Measurements from ENCODE around the gene COL4A6. TPM values are rescaled to one million over a fixed set of nuclear protein-coding genes. Genes with fewer than 3 reads are reported as not detected.
"Not testable (repeated sequence)": the region's sequence is repeated elsewhere in the genome, so short reads cannot be mapped to it uniquely, and the experiment has no call there.

COL4A6 gene
- total and polyA plus RNA-seq, 2 donors, result 39.0 to 65.8 TPM

DNA sequence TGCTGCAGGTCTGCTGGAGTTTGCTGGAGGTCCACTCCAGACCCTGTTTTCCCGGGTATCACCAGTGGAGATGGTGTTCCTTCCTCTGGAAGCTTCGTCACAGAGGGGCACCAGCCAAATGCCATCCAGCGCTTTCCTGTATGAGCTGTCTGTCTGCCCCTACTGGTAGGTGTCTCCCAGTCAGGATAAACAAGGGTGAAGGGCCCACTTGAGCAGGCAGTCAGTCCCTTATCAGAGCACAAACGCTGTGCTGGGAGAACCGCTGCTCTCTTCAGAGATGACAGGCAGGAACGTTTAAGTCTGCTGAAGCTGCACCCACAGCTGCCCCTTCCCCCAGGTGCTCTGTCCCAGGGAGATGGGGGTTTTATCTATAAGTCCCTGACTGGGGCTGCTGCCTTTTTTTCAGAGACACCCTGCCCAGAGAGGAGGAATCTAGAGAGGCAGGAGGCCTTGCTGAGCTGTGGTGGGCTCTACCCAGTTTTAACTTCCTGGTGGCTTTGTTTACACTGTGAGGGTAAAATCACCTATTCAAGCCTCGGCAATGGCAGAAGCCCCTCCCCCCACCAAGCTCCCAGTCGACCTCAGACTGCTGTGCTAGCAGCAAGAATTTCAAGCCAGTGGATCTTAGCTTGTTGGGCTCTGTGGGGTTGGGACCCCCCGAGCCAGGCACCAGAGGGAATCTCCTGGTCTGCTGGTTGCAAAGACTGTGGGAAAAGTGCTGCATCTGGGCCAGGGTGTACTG is 47.1 kb downstream of the COL4A6 start:
- 69% methylated on average over 9 of the region's 9 CpGs for WGBS
- DNase-seq (ENCODE audit: extremely low spot score); H3K4me3 ChIP-seq (ENCODE audit: low read depth, low read length); H3K36me3 ChIP-seq (ENCODE audit: insufficient read depth); H3K4me1 ChIP-seq (ENCODE audit: insufficient read depth); H3K27ac ChIP-seq (ENCODE audit: low read depth): not testable (repeated sequence)

DNA sequence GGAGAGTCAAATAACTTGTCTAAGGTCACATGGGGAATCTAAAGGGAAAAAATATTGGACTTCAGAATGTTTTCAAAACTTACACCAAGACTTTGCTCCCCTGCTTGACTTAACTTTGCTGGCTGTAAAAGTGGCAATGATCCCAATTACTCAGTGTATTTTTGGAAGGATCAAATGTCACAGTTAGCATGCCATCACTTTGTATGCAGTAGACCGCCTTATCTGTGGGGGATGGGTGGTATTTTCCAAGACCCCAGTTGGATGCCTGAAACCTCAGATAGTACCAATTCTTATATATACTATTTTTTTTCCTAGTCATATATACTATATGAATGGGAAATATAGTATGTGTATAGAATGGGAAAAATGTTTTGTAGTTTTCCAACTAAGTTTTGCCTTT is 53.4 kb downstream of the COL4A6 start:
- Histone ChIP-seq H3K27ac (ENCODE audit: low read depth) (no peak overlapping the region), H3K4me1 (ENCODE audit: insufficient read depth) (no peaks in the 10 kb centered on the region), H3K4me3 (ENCODE audit: low read depth, low read length) (no peak overlapping the region), H3K36me3 (ENCODE audit: insufficient read depth) (no peaks in the 10 kb centered on the region)
- WGBS, result 84% methylated on average over 1 of the region's 1 CpG
- DNase-seq (ENCODE audit: extremely low spot score), result no peak

GRCh38 chrX:108380222-108380621 is 58.0 kb downstream of the COL4A6 start:
- H3K27ac ChIP-seq (ENCODE audit: low read depth), result no peak overlapping the region
- no peaks in the 10 kb centered on the region for H3K4me1 ChIP-seq (ENCODE audit: insufficient read depth)
- WGBS, result 50% methylated on average over 2 of the region's 2 CpGs
- DNase-seq (ENCODE audit: extremely low spot score), result no peak
- no peaks in the 10 kb centered on the region for H3K36me3 ChIP-seq (ENCODE audit: insufficient read depth)
- H3K4me3 ChIP-seq (ENCODE audit: low read depth, low read length), result no peak overlapping the region

GRCh38 chrX:108376821-108377220 is 61.4 kb downstream of the COL4A6 start:
- not testable (repeated sequence) for DNase-seq (ENCODE audit: extremely low spot score); H3K4me3 ChIP-seq (ENCODE audit: low read depth, low read length); H3K36me3 ChIP-seq (ENCODE audit: insufficient read depth); H3K27ac ChIP-seq (ENCODE audit: low read depth); H3K4me1 ChIP-seq (ENCODE audit: insufficient read depth)
- 59% methylated on average over 11 of the region's 11 CpGs for WGBS

GRCh38 chrX:108375591-108375990 is 62.6 kb downstream of the COL4A6 start:
- H3K27ac ChIP-seq (ENCODE audit: low read depth); H3K4me1 ChIP-seq (ENCODE audit: insufficient read depth); H3K4me3 ChIP-seq (ENCODE audit: low read depth, low read length); DNase-seq (ENCODE audit: extremely low spot score); H3K36me3 ChIP-seq (ENCODE audit: insufficient read depth): not testable (repeated sequence)
- WGBS, result 73% methylated on average over 2 of the region's 2 CpGs

DNA sequence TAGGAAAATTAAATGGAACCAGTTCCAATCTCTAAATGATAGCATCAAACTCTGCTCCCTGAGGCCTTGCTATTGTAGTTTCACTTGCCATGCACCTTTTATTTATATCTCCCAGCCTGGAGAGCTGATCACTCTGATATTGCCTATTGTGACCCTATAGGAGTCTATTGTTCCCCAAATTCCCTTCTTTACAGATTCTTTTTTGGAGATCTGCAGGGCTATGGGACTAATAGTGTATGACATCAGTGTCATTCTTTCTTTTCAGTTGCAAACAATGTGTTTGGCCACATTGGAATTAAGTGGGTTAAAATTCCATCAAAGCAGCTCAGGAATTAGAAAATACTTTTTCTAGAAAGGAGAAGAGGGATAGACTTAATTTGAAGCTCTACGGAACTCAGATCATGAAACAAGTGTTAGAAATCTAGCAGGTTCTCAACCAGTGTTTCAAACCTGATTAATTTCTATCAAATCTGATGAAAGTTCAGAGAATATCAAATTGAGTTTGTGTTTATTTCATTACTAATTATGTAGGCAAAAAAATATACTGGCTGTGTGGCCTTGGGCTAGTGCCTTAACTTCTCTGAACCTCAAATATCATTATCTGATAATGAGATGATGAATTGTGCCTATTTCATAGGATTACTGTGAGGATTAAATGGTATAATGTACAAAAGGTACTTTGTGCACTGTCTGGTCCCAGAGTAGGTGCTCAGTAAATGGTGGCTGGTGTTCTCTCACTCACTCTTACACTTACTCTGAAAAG is 71.4 kb downstream of the COL4A6 start:
- 100% methylated on average over 1 of the region's 1 CpG for WGBS
- no peak for DNase-seq (ENCODE audit: extremely low spot score)
- no peak overlapping the region for H3K27ac ChIP-seq (ENCODE audit: low read depth)
- no peaks in the 10 kb centered on the region for H3K4me1 ChIP-seq (ENCODE audit: insufficient read depth)
- H3K36me3 ChIP-seq (ENCODE audit: insufficient read depth), result no peaks in the 10 kb centered on the region
- no peak overlapping the region for H3K4me3 ChIP-seq (ENCODE audit: low read depth, low read length)

GRCh38 chrX:108362026-108362425 is 76.2 kb downstream of the COL4A6 start:
- Histone ChIP-seq H3K4me1 (ENCODE audit: insufficient read depth) (no peaks in the 10 kb centered on the region), H3K36me3 (ENCODE audit: insufficient read depth) (no peaks in the 10 kb centered on the region), H3K27ac (ENCODE audit: low read depth) (no peak overlapping the region), H3K4me3 (ENCODE audit: low read depth, low read length) (no peak overlapping the region)
- WGBS, result 23% methylated on average over 1 of the region's 1 CpG
- no peak for DNase-seq (ENCODE audit: extremely low spot score)

DNA sequence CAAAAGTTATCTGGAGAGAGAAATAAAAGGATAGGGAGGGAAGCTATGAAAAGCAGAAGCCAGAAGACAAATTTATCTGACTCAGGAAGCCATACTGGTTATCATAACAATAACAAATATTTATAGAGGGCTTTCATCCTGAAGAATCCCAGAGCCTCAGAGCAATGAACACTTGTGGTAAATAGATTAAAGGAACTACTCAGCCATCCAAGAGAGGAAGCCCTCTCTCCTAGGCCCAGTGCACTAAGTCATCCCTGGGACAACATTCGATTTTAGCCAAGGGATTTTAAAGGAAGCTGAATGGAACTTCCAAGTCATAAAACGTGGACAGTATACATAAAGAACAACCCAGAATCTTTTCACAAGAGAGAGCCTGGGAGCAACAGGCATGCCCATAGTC is 76.9 kb downstream of the COL4A6 start:
- WGBS, result 18% methylated on average over 2 of the region's 2 CpGs
- no peak for DNase-seq (ENCODE audit: extremely low spot score)
- no peak overlapping the region for H3K27ac ChIP-seq (ENCODE audit: low read depth)

DNA sequence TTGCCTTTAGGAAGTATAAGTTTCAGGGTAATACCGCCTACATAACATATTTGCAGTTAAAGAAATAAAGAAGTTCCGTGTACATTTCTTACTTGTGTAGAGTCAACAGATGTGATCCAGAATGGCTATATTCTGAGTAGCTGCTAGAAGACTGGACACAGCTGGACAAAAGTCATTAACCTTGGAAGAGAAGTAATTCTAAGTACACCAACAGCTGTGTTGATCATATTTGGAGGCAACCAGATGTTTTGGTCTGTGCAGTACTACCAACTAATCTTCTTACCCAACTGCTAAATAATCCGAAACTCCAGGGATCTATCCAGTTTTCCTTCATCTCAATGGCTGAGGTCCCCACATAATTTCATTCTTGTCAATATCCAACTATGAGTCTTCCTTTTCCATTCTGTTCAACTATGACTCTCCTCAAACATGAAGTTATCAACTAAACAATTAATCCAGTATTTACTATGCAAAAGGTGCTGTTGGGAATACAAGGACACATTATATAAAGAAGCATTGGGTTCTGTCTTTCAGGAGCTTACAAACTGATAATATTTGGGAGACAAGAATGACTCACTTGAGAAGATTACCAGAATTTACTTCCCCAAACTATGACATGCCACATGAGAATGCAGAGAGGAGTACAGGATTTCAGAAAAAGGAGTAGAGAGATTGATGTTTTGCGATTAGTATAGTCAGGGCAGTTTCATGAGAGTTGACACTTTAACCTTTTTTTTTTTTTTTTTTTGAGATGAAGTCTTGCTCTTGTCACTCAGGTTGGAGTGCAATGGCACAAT is 78.2 kb downstream of the COL4A6 start:
- Histone ChIP-seq H3K27ac (ENCODE audit: low read depth) (no peak overlapping the region), H3K4me3 (ENCODE audit: low read depth, low read length) (no peak overlapping the region), H3K36me3 (ENCODE audit: insufficient read depth) (no peaks in the 10 kb centered on the region), H3K4me1 (ENCODE audit: insufficient read depth) (no peaks in the 10 kb centered on the region)
- 60% methylated on average over 4 of the region's 4 CpGs for WGBS
- no peak for DNase-seq (ENCODE audit: extremely low spot score)

More for the DNA sequence above, 76.9 kb downstream of the COL4A6 start:
- Histone ChIP-seq H3K4me3 (ENCODE audit: low read depth, low read length) (no peak overlapping the region), H3K36me3 (ENCODE audit: insufficient read depth) (no peaks in the 10 kb centered on the region), H3K4me1 (ENCODE audit: insufficient read depth) (no peaks in the 10 kb centered on the region)

GRCh38 chrX:108353452-108353851 is 84.8 kb downstream of the COL4A6 start:
- WGBS, result 93% methylated on average over 1 of the region's 1 CpG
- no peak for DNase-seq (ENCODE audit: extremely low spot score)
- Histone ChIP-seq H3K36me3 (ENCODE audit: insufficient read depth) (no peaks in the 10 kb centered on the region), H3K27ac (ENCODE audit: low read depth) (no peak overlapping the region), H3K4me3 (ENCODE audit: low read depth, low read length) (no peak overlapping the region), H3K4me1 (ENCODE audit: insufficient read depth) (no peaks in the 10 kb centered on the region)

- no peaks in the 10 kb centered on the region for H3K4me1 ChIP-seq (ENCODE audit: insufficient read depth)
- H3K36me3 ChIP-seq (ENCODE audit: insufficient read depth), result no peaks in the 10 kb centered on the region
- no peak overlapping the region for H3K27ac ChIP-seq (ENCODE audit: low read depth)
- WGBS, result 64% methylated on average over 2 of the region's 2 CpGs
- no peak for DNase-seq (ENCODE audit: extremely low spot score)
- no peak overlapping the region for H3K4me3 ChIP-seq (ENCODE audit: low read depth, low read length)
Measured at GRCh38 chrX:108349210-108349609, 89.0 kb downstream of the COL4A6 start.

GRCh38 chrX:108348525-108348924 is 89.7 kb downstream of the COL4A6 start:
- no peaks in the 10 kb centered on the region for H3K36me3 ChIP-seq (ENCODE audit: insufficient read depth)
- no peak overlapping the region for H3K27ac ChIP-seq (ENCODE audit: low read depth)
- H3K4me3 ChIP-seq (ENCODE audit: low read depth, low read length), result no peak overlapping the region
- 72% methylated on average over 1 of the region's 1 CpG for WGBS
- no peak for DNase-seq (ENCODE audit: extremely low spot score)
- H3K4me1 ChIP-seq (ENCODE audit: insufficient read depth), result no peaks in the 10 kb centered on the region

DNA sequence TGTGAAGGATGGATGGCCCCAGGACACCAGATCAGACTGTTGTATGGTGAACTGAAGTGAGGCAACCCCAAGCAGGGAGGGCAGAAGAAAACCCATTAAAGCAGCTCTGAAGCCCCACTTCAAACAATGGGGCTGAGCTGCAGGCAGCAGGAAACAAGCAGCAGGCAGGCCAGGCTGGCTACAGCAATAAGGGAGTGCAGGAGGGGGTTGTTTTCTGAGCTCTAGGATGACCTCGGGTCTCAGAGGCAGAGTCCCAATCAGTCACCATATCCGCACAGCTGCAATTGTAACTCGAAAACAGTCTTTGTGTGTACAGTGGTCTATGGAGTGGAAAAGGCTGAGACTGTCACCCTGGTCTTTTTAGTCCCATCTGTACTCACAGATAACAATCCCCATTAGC is 90.4 kb downstream of the COL4A6 start:
- Histone ChIP-seq H3K36me3 (ENCODE audit: insufficient read depth) (no peaks in the 10 kb centered on the region), H3K4me1 (ENCODE audit: insufficient read depth) (no peaks in the 10 kb centered on the region), H3K4me3 (ENCODE audit: low read depth, low read length) (no peak overlapping the region), H3K27ac (ENCODE audit: low read depth) (no peak overlapping the region)
- 59% methylated on average over 3 of the region's 3 CpGs for WGBS
- DNase-seq (ENCODE audit: extremely low spot score), result no peak

DNA sequence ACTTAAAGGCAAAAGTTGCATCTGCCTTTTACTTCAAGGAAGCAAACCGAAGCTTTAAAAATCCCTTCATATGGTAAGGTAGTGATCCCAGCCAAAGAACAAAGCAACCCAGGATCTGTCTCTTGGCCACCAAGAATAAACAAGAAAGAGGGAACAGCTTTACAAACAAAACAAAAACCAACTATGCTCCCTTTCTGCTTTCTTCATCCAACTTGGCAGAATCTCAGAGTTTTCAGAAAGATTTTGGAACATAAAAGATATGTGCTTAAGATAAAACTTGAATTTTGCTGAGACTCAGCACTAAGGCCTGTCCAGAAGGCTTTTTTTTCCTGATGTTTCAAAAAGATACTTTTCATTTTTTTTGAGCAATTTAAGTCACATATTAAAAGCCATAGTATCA is 94.0 kb downstream of the COL4A6 start:
- Histone ChIP-seq H3K36me3 (ENCODE audit: insufficient read depth) (no peaks in the 10 kb centered on the region), H3K4me1 (ENCODE audit: insufficient read depth) (no peaks in the 10 kb centered on the region), H3K4me3 (ENCODE audit: low read depth, low read length) (no peak overlapping the region), H3K27ac (ENCODE audit: low read depth) (no peak overlapping the region)
- WGBS, result 19% methylated on average over 1 of the region's 1 CpG
- no peak for DNase-seq (ENCODE audit: extremely low spot score)
